Measurements from ENCODE around the gene MATCAP1.
A peak's percentile ranks its signal among the peaks of the same experiment; 100 is the strongest.

Gene MATCAP1

GRCh38 chr16:67155295-67156142 is 28.2 kb downstream of the MATCAP1 start:
- DNase-seq: no peak

GRCh38 chr16:67154578-67155294 is 29.0 kb downstream of the MATCAP1 start:
- DNase-seq: no peak

DNA sequence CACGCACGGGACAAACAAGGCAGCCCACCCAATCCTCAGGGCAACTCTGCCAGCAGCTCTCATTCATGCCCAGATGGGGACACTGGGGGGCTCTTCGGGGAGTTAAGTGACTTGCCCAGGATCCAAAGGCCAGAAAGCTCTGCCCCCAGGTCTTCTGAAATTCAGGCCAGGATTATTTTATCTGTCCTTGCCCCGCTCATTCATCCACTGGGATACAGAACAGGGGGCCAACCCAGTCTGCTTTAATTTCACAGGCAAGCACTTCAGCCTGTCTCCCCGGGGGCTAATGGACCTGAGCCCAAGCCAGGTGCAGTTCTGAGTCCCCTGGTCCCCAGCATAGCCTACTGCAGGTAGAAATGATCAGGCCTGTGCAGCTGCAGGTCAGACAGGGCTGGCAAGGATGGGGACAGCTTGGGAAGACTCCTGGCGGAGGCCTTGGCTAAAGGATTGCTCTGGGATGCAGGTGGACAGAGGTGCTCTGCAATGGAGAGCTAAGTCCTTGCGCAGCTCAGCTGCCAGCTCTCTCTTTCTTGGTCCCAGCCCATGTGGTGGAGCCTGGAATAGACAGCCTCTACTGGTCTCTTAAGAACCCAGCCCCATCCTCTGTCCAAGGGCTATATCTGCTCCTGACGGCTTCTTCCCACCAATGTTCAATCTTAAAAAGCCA is 32.2 kb downstream of the MATCAP1 start:
- no peak for DNase-seq

GRCh38 chr16:67150833-67151396 is 32.8 kb downstream of the MATCAP1 start, which contains the start of gene B3GNT9:
Gene B3GNT9 (minus strand): TSS chr16:67150998. CDS start chr16:67150485, 513 bp downstream.
- DNase-seq: peak; percentile 54

- no peak for DNase-seq
Observed at GRCh38 chr16:67150047-67150832, 33.5 kb downstream of the MATCAP1 start.

DNA sequence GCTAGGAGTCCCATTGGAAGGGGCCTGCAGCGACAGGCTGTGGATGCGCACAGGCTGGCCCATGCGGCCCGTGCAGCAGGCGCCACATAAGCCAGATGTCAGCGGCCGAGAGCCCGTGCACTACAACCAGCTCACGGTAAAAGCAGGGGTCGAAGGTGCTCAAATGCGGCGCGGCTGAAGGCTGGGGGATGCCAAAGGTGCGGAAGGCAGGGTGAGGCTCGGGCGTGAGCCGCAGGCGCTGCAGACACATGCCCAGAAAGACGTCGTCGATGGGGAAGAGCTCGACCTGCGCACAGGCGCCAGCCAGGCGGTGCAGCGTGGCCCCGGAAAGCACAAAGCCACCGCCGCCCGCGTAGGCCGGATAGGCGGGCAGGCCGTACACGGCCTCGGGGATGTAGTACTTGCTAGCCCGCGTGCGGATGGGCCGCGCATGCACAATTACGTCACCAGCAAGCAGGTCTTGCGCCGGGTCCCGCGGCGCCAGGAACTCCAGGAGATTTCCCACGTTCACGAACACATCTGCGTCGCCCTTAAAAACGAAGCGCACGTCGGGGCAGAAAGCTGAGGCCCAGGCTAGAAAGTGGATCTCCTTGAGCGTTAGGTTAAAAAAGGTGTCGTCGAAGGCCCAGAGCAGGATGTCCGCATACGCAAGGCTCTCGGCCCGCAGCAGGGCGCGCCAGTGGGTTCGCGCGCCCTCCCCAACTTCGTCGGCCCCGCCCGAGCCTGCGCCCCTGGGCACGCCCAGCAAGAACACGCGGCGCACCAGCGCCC is 34.3 kb downstream of the MATCAP1 start:
- no peak for DNase-seq

GRCh38 chr16:67148656-67149275 is 35.0 kb downstream of the MATCAP1 start:
- no peak for DNase-seq

GRCh38 chr16:67148221-67148620 is 35.5 kb downstream of the MATCAP1 start:
- DNase-seq: no peak

DNA sequence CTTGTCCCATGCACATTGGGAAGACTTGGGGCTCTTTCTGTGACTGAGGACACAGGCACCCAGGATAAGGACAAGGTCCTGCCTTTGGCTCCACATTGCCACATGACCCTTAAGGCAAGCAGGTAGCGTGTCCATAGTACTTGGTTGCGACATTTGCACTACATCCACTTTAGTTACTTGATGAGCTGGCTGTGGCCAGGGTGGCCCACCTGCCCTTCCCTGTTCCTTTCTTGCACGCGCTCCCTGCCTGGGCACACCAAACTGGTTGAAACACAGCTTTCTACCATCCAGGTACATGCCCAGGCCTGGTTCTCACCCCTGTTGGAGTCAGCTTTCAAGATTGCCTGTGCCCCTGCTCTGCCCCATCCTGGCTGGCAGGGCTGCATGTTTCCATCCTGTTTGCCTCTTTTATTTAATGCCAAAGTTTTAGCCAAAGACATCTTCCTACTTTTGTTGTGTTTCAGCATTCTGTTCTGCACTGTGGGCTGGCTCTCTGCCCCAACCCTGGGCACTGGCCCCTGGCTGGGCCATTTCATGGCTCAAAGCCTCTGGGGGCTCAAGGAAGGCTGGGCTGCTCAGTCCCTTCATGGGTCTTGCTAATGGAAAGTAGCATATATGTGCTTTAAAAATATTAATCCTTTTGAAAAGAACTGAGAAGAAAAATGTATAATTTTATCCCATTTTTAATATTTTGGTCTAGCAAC is 36.2 kb downstream of the MATCAP1 start:
- DNase-seq: no peak

GRCh38 chr16:67146523-67147357 is 37.0 kb downstream of the MATCAP1 start:
- DNase-seq: no peak

DNA sequence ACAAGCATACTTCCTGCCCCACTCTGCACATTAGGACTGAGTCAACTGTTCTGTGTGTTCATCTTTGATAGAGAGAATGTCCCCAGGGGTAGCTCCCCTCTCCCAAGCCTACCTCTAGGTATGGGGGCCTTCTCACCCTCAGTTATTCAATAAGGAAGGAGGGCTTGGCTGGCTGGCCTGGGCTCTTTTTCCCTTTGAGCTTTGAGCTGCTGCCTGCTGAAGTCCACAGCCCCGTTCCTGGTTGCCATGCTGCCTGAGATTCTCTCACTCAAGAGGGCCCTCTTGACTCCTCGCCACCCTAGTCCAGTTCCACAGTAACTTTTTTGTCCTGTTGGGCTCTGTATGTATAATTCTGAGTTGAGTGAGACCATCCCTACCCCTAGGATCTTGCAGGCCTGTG is 38.0 kb downstream of the MATCAP1 start:
- DNase-seq: no peak

DNA sequence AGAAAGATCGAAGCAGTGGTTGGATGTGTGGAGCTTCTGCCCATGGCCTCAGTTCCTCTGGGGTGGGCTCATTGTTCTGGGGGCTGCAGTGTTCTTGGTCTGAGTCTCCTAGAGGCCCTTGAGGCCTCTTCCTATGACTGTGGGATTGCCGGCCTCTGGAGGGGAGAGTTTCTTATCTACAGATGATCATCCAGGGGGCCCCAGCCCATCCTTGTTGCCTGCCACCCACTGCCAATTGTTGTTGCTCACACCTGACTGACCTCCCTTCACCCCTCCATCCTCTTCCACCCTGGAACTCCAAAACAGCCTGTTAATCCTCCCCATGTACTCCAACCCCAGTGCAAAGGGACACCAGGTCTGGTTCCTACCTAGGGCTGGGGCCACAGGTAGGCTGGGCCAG is 38.8 kb downstream of the MATCAP1 start:
- DNase-seq: no peak

- no peak for DNase-seq
Observed at GRCh38 chr16:67142342-67142741, 41.4 kb downstream of the MATCAP1 start.

GRCh38 chr16:67141391-67141790 is 42.4 kb downstream of the MATCAP1 start:
- DNase-seq: no peak

DNA sequence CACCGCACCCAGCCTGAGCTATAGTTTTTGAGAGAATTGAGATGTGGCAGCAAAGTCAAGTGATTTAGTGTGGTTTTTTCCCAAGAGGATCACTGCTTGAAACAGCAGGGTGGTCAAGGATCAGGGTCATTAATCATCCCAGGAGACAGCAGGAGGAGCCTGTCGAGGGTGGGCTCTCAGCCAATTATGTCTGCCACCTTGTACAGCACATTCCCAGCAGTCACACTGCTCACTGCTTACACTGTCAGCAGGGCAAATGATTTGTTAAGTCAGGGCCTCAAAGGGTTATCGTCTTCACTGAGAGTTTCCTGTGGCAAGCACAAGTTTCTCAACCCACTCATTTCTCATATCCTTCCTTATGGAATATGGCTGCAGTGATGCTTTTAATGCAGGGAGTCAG is 46.2 kb downstream of the MATCAP1 start:
- DNase-seq: no peak

GRCh38 chr16:67129422-67129821 is 54.3 kb downstream of the MATCAP1 start:
- DNase-seq: no peak

- DNase-seq: no peak
Observed at GRCh38 chr16:67128887-67129286, 54.9 kb downstream of the MATCAP1 start.

DNA sequence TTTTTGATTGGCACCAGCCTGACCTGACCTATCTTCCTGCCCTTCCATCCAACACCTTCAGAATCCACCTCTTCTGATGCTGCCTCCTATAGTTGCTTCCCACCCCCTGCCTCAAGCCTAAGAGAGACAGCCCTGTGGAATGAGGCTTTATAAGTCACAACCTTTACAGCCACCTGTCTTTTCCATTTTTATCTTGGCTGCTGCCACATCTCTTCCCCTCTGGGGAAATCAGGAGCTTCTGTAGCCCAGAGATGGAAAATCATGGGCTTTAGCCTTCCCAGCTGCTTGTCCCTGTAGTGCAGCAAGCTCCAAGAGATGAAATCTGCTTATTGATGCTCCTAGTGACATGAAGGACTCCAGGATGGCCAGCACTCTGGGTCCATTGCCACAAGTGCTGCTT is 55.3 kb downstream of the MATCAP1 start:
- no peak for DNase-seq
